ENCODE measurements around the gene ELL2. TPM values are rescaled to one million over a fixed set of nuclear protein-coding genes. Genes with fewer than 3 reads are reported as not detected.

ELL2 gene
- total and polyA plus RNA-seq, 10 donors: 4.3 to 109 (median 66.8) TPM

DNA sequence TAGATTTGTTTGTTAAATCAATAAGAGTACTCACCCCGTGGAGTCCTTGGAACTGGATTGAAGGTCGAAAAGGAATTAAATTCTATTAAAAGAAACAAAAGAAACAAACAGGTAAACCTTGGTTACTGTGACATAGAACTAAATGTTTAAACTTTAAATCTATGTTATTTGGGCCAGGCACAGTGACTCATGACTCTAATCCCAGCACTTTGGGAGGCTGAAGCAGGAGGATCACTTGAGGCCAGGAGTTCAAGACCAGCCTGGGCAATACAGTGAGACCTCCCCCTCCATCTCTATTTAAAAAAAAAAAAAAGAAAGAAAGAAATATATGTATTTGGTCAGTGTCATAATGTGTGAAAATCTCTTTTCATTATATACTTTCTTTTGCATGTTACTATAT, 18.7 kb downstream of the ELL2 start:
- Histone ChIP-seq H3K4me3 (no peak overlapping the region), H3K27ac (no peak overlapping the region), H3K36me3 (peaks cover 0 to 17% (median 0%) of the 10 kb centered on the region in 6 donors), H3K4me1 (peaks cover 0 to 24% (median 4%) of the 10 kb centered on the region in 6 donors), H3K27me3 (replicated peaks in 1 of 7) (no peaks in the 10 kb centered on the region), H3K9me3 (no peaks in the 10 kb centered on the region)
- TF ChIP-seq POLR2AphosphoS5 (IDR thresholded peaks at IDR 0.05) (no peak), POLR2A (IDR thresholded peaks at IDR 0.05) (no peak)
- TF ChIP-seq, protein P1, sequence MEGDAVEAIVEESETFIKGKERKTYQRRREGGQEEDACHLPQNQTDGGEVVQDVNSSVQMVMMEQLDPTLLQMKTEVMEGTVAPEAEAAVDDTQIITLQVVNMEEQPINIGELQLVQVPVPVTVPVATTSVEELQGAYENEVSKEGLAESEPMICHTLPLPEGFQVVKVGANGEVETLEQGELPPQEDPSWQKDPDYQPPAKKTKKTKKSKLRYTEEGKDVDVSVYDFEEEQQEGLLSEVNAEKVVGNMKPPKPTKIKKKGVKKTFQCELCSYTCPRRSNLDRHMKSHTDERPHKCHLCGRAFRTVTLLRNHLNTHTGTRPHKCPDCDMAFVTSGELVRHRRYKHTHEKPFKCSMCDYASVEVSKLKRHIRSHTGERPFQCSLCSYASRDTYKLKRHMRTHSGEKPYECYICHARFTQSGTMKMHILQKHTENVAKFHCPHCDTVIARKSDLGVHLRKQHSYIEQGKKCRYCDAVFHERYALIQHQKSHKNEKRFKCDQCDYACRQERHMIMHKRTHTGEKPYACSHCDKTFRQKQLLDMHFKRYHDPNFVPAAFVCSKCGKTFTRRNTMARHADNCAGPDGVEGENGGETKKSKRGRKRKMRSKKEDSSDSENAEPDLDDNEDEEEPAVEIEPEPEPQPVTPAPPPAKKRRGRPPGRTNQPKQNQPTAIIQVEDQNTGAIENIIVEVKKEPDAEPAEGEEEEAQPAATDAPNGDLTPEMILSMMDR (IDR thresholded peaks at IDR 0.05 in 8 of 11, conservative IDR thresholded peaks at IDR 0.05 in 3 of 11): no peak
- no peak for DNase-seq
- WGBS, 5 donors: 84 to 92% (median 87%) methylated on average over 2 of the region's 2 CpGs
- intact Hi-C loops (cut with DNase I; ENCODE audit: low total_unique reads): no loop called here

DNA sequence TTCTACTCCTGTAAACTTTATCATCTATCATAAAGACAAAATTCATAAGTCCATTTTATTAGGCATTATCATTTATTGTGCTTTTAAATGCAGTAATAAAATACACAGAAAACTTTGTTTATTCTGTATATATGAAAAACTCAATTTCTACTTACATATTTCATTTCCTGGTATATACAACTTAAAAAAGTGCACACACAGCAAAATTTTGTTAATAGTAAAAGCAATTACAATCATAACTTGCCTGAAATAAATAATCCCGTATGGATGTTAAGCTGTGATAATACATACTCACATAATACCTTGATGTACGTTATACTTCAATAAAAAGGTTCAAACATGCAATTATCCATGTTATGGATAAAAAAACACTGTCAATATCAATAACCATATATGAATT, 19.2 kb downstream of the ELL2 start:
- Histone ChIP-seq H3K4me1 (peaks cover 0 to 24% (median 4%) of the 10 kb centered on the region in 6 donors), H3K9me3 (no peaks in the 10 kb centered on the region), H3K27ac (no peak overlapping the region), H3K4me3 (no peak overlapping the region), H3K36me3 (peaks cover 0 to 17% (median 0%) of the 10 kb centered on the region in 6 donors), H3K27me3 (replicated peaks in 1 of 7) (no peaks in the 10 kb centered on the region)
- intact Hi-C loops (cut with DNase I; ENCODE audit: low total_unique reads): no loop called here
- no peak for DNase-seq
- TF ChIP-seq POLR2AphosphoS5 (IDR thresholded peaks at IDR 0.05): no peak
- no peak for TF ChIP-seq POLR2A (IDR thresholded peaks at IDR 0.05)
- TF ChIP-seq, protein P1 (IDR thresholded peaks at IDR 0.05 in 8 of 11, conservative IDR thresholded peaks at IDR 0.05 in 3 of 11): no peak
- 96 to 98% (median 97%) methylated on average over 2 of the region's 2 CpGs for WGBS, 5 donors

DNA sequence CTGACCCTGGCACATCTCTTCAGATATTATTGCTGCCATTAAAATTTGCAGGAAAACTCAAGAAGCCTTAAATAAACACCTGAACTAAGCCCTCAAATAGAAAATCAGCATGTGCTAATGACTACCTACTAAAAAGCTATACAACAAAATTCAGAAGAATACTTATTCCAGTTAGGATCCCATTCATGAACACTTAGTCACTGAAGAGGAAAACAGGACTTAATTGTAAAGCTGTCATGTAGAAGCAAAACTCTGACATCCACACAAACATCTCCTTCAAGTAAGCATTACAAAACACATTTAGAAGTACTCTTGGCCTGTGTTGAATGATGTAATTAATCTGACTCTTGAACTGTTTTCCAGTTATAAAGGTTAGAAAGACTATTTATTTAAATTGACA, 19.9 kb downstream of the ELL2 start:
- no peak for DNase-seq
- peaks cover 0 to 24% (median 4%) of the 10 kb centered on the region in 6 donors for H3K4me1 ChIP-seq
- H3K27me3 ChIP-seq (replicated peaks in 1 of 7): no peaks in the 10 kb centered on the region
- H3K9me3 ChIP-seq: no peaks in the 10 kb centered on the region
- no peak overlapping the region for H3K27ac ChIP-seq
- intact Hi-C loops (cut with DNase I; ENCODE audit: low total_unique reads): no loop called here
- no peak for TF ChIP-seq POLR2AphosphoS5 (IDR thresholded peaks at IDR 0.05)
- no peak for TF ChIP-seq POLR2A (IDR thresholded peaks at IDR 0.05)
- TF ChIP-seq, protein P1 (IDR thresholded peaks at IDR 0.05 in 8 of 11, conservative IDR thresholded peaks at IDR 0.05 in 3 of 11): no peak
- H3K36me3 ChIP-seq: peaks cover 0 to 22% (median 0%) of the 10 kb centered on the region in 6 donors
- H3K4me3 ChIP-seq: no peak overlapping the region

DNA sequence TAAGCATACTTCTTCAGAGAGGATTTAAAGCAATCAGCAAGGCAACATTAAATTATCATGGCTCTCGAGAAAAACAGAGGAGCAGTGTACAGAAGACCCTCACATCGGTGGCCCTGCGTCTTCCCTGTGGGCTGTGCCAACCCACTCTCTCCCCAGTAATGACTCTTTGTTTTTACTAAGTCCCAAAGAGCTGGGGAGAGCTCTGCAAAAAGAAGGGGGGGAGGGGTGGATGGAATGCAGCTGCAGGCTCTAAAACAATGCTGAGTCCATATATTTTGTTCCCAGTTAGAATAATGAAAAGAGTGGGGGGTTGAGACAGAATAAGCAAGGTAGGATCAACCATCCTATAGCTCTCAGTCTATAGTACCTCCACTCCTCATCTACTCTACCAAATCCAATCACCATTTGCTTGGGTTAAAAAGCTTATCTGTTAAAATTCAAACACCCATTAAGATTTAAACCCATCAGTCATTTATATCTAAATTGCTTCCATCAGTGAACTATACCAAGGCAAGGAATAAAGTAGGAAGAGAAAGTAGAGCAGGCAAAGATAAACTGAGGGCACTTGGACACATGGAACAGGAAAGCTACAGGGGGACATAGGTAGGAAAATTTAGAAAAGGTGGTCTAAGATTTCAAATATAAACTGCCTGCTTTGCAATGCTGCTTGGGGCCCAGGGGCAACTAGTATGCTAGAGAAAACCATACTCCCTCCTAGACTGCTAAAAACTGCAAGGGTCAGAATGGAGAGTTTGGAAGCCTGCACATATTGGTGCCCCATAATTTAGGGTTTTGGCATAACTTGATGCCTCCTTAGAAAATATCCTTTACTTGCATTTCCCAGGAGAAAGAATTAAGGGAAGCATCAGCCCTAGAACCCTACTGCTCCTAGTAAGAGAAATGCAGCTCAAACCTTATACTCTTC, 20.6 kb downstream of the ELL2 start:
- TF ChIP-seq POLR2A (IDR thresholded peaks at IDR 0.05): no peak
- TF ChIP-seq POLR2AphosphoS5 (IDR thresholded peaks at IDR 0.05): no peak
- TF ChIP-seq, protein P1 (IDR thresholded peaks at IDR 0.05 in 8 of 11, conservative IDR thresholded peaks at IDR 0.05 in 3 of 11): no peak
- H3K4me1 ChIP-seq: peaks cover 0 to 24% (median 4%) of the 10 kb centered on the region in 6 donors
- WGBS, 5 donors: 83 to 87% (median 85%) methylated on average over 3 of the region's 3 CpGs

More for the DNA sequence above, 20.6 kb downstream of the ELL2 start:
- Histone ChIP-seq H3K27me3 (replicated peaks in 1 of 7) (no peaks in the 10 kb centered on the region), H3K27ac (no peak overlapping the region), H3K9me3 (no peaks in the 10 kb centered on the region), H3K36me3 (peaks cover 0 to 23% (median 0%) of the 10 kb centered on the region in 6 donors), H3K4me3 (no peak overlapping the region)
- intact Hi-C loops (cut with DNase I; ENCODE audit: low total_unique reads): no loop called here
- no peak for DNase-seq
